GM21381 (cell line): ENCODE results near the gene CTRB2.
"Not testable (repeated sequence)": the region's sequence is repeated elsewhere in the genome, so short reads cannot be mapped to it uniquely, and the experiment has no call there.

ENCODE experiments used
- ATAC-seq: cut with Tn5 transposase; IDR thresholded peaks from one replicate; pipeline ENCODE4 v1.9.1; 2021; ENCODE audit warnings: mild to moderate bottlenecking, moderate library complexity; ENCODE audit not compliant: unreplicated experiment

Gene CTRB2

GRCh38 chr16:75242436-75243078, 35.6 kb upstream of the CTRB2 start:
- not testable (repeated sequence) for ATAC-seq

- no peak for ATAC-seq
These were observed 35.0 kb upstream of the CTRB2 start for GRCh38 chr16:75241955-75242354.

GRCh38 chr16:75241412-75241811, 34.5 kb upstream of the CTRB2 start:
- no peak for ATAC-seq

- not testable (repeated sequence) for ATAC-seq
These were observed 33.7 kb upstream of the CTRB2 start for GRCh38 chr16:75240633-75241032.

- no peak for ATAC-seq
These were observed 32.7 kb upstream of the CTRB2 start for GRCh38 chr16:75239542-75240122.

GRCh38 chr16:75238853-75239541, 32.0 kb upstream of the CTRB2 start:
- ATAC-seq, result no peak

GRCh38 chr16:75238132-75238852, 31.3 kb upstream of the CTRB2 start:
- no peak for ATAC-seq

- ATAC-seq, result no peak
These were observed 30.6 kb upstream of the CTRB2 start for GRCh38 chr16:75237398-75238131.

- ATAC-seq, result no peak
These were observed 29.9 kb upstream of the CTRB2 start for GRCh38 chr16:75236736-75237397.

- no peak for ATAC-seq
These were observed 29.3 kb upstream of the CTRB2 start for GRCh38 chr16:75236232-75236631.

GRCh38 chr16:75235721-75236193, 28.8 kb upstream of the CTRB2 start:
- no peak for ATAC-seq

- no peak for ATAC-seq
These were observed 28.1 kb upstream of the CTRB2 start for GRCh38 chr16:75234856-75235696.

GRCh38 chr16:75233611-75233938, 26.6 kb upstream of the CTRB2 start:
- no peak for ATAC-seq

GRCh38 chr16:75231570-75231969, 24.6 kb upstream of the CTRB2 start:
- no peak for ATAC-seq

GRCh38 chr16:75230471-75231110, 23.6 kb upstream of the CTRB2 start:
- no peak for ATAC-seq

GRCh38 chr16:75229172-75230031, 22.4 kb upstream of the CTRB2 start:
- no peak for ATAC-seq

- ATAC-seq, result no peak
These were observed 21.4 kb upstream of the CTRB2 start for GRCh38 chr16:75228143-75228976.
